HG03342 (cell line): Measurements from ENCODE around the gene SSTR3.
"Not testable (repeated sequence)": the region's sequence is repeated elsewhere in the genome, so short reads cannot be mapped to it uniquely, and the experiment has no call there.

Source experiments
- ATAC-seq: cut with Tn5 transposase; IDR thresholded peaks from one replicate; pipeline ENCODE4 v1.9.1; 2021; ENCODE audit warnings: mild to moderate bottlenecking, moderate library complexity; ENCODE audit not compliant: unreplicated experiment

Gene SSTR3

DNA sequence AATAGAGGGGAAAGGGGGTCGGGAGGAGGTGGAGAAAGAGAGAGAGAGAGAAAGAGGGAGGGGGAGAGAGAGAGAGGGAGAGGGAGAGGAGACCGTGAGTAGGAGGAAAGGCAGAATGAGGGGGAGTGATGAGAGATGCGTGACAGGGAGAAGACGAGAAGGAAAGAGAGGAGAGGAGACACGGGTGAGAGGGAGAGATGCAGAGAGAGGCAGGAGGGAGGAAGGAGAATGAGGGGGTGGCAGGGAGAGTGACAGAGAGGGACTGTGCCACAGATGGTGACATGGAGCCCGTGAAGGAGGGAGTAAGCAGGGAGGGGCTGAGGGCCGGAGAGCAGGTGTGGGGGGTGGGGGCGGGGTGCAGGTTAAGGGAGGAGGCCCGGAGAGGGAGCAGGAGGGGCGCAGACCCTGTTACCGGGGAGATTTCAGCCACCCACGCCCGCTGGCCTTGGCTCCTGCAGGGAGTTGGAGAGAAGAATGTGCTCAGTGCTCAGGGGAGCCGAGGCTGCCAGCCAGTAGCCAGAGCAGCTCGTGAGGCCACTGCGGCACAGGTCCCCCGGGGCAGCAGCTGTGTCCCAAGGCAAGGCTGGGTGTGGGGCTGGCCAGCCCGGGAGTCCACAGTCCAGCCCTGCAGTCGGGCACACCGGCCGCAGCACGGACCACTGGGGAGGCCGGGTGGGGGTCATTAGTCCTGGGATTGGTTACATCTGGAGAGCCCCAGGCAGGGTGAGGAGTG is at the start of gene SSTR3:
Gene SSTR3 (minus strand): TSS at position 304 of the 733 bp plus-strand sequence. CDS start 4,674 bp downstream, outside the sequence.
- no peak for ATAC-seq

- ATAC-seq, result no peak
These were observed 48.6 kb upstream of the SSTR3 start for GRCh38 chr22:37260901-37261336.

GRCh38 chr22:37260155-37260795 is 48.0 kb upstream of the SSTR3 start:
- ATAC-seq, result no peak

DNA sequence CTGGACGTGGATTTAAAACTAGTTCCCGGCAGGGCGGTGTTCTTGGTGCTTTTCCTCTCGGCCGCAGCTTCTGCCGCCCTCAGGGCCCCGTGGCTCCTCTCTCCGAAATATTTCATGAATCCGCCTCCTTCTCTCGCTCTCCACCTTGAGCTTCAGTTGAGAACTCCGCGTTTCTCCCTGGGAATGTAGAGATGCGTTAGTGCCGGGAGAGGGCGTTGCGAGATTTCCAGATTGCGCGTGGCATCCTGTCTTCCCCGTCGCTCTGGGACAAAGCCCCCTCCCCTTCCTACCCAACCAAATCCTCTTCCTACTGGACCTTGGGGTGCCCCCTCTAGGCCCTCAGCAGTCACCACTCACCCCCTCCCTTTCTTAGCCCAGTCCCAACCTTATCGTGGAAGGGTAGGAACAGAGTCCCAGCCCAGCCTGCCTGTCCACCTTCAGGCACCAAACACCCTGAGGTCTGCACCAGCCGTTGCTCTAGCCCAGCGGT is 47.3 kb upstream of the SSTR3 start:
- ATAC-seq, result no peak

DNA sequence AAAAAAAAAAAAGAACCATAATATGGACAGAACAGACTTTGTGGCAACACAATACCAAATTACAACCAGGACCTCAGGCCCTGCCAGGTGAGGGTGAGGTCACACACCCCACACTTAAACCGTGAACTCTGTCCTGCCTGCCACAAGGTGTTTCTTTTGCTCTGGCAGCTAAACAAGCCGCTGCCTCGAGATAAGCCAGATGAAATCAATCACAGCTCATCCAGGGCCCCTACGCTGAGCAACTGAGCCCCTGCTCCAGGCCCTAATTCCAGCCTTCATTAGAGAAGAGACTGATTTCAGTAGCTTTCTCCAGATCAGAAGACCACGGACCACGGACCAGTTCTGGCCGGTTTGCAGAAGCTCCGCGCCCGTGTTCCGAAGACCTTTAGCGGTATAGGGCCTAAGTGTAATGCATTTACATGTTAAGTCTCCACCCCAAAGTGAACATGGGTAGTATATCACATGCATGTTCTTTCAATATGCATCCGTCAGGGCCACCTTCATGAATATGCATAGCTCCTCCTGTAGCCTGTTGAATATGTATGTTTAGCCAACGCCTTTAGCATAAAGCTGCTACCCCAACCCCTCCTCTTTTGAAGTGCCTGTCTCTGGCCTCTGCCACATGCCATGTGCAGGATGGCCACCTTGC is 46.6 kb upstream of the SSTR3 start:
- ATAC-seq, result no peak

DNA sequence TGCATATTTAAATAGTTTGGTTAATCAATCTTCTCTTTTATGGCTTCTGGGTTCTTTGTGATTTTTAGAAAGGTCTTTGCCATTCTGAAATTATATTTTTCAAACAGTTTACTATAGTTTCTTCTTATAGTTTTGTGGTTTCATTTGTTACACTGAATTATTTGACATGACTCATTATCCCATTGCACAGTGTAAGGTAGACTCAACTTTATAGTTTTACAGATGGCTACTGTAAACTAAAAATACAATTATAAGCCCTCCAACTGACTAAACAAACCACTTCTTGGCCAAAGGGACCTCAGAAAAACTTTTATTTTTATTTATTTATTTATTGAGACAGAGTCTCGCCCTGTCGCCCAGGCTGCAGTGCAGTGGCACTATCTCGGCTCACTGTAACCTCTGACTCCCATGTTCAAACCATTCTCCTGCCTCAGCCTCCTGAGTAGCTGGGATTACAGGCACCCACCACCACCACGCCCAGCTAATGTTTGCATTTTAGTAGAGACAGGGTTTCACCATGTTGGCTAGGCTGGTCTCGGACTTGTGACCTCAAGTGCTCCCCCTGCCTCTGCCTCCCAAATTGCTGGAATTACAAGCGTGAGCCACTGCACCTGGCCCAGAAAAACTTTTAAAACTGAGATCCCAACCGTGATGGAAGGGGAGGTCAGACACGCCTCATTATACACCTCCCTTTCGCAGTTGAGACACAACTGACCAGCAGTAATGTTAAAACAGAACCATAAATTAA is 45.9 kb upstream of the SSTR3 start:
- no peak for ATAC-seq

DNA sequence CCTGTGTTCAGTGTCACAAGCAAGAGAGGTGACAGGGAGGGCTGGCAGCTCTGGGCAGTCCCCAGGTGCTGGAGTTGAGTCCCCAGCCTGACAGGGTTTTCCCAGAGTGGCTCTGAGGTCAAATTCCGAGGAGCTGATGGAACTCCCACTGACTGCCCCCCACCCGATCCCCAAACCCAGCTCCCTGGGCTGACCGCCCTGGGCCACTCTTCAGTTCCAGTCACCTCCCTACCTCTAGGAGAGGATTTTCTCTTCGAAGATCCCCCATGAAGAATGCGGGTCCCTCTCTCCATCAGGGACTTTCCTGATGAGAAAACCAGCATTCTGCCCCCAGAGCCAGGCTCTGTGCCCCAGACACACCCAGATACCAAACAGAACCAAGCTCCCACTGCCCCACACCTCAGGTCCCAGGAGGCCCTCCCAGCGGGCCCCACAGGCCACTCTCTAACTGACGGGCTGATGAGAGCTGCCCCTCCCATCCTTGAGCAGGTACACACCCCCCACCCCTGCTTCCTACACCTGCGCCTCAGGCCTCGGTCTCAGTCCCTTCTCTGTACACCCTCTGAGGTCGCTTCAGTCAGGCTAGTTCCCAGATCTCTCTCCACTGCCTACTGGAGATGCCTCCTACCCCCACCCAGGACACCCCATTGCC is 43.9 kb upstream of the SSTR3 start:
- no peak for ATAC-seq

- ATAC-seq, result no peak
These were observed 43.3 kb upstream of the SSTR3 start for GRCh38 chr22:37255558-37256006.

DNA sequence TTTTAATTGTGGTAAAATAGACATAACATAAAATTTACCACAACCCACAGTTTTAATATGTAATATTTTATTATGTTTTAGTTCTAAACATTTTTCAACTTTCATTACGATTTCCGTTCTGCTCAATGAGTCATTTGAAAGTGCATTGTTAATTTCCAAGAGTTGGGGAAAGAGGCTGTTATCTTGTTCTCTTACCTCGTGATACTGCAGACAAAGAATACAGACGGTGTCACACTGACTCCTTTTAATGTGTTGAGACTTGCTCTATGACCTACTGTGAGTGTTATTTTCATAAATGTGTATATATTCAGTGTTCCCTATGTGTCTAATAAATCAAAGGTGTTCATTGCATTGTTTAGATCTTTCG is 42.6 kb upstream of the SSTR3 start:
- ATAC-seq, result no peak

DNA sequence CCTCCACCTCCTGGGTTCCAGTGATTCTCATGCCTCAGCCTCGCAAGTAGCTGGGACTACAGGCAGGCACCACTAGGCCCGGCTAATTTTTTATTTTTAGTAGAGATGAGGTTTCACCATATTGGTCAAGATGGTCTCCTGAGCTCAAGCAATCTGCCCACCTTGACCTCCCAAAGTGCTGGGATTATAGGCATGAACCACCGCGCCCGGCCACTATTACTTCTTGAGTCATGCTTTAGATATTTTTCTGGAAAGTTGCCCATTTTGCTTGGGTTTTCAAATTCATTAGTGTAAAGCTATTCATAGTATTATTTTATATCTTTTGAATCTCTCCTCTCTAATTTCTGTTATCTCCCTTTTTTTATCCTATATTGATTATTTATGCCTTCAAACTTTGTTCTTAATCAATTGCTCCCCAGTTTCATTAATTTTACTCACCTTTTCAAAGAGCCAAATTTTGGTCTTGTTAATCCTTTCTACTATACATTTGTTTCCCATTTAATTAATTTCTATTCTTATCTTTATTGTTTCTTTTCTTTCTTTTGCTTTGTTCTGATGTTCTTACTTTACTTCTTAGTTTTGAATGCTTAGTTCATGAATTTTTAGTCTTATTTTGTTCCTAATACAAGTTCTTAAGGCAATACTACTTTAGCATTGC is 42.1 kb upstream of the SSTR3 start:
- ATAC-seq, result no peak

DNA sequence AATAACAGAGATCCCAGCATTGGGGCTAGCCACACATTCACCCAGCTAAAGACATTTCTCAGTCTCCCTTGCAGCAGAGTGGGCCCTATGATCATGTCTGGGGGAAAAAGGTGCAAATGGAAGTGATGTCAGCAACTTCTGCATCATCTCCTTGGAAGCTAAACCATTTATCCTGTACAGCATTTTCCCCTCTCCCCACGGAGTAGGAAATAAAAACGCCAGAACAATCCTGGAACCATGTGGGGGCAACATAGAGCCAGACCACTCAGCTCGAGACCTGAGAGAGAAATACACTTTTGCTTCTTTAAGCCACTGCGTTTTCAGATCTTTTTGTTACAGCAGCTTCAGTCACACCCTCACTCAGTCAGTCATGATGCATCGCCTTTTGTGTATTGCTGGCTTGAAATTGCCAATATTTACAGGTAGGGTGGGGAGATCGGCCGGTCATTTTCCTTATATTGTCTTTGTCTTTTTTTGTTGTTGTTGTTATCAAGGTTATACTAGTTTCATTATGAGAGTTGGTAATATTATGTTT is 40.9 kb upstream of the SSTR3 start:
- ATAC-seq, result no peak

GRCh38 chr22:37251836-37252235 is 39.6 kb upstream of the SSTR3 start:
- ATAC-seq, result not testable (repeated sequence)

DNA sequence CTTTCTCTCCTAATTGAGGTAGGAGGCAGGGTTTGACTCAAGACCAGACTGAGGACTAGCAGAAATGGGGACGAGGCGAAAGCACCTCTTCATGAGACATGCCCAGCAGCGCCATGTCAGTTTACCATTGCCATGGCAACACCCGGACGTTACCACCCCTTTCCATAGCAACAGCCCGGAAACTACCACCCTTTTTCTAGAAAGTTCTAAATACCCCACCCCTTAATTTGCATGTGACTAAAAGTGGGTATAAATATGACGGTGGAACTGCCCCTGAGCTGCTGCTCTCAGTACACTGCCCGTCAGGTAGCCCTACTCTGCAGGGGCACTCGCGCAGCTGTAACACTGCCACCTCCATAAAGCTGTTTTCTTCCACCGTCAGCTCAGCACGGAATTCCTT is 37.7 kb upstream of the SSTR3 start:
- ATAC-seq, result no peak

DNA sequence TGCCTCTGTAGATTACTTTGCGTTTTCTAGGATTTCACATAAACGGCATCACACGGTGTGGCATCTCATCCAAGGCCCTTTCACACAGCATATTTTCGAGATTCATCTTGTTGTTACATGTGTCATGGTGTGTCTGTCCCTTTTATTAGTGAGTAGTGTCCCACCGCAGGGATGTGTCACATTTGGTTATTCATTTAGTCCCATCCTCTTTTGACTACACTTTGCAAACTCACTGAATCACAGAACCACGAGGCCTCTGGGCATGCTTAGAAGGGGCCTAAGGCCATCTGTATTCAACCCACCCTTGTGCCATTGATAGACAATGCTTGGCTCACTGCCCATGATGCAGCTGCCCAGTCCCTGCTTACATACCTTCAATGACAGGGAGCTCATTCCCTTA is 36.0 kb upstream of the SSTR3 start:
- ATAC-seq, result no peak

GRCh38 chr22:37245740-37246139 is 33.5 kb upstream of the SSTR3 start:
- ATAC-seq, result no peak

DNA sequence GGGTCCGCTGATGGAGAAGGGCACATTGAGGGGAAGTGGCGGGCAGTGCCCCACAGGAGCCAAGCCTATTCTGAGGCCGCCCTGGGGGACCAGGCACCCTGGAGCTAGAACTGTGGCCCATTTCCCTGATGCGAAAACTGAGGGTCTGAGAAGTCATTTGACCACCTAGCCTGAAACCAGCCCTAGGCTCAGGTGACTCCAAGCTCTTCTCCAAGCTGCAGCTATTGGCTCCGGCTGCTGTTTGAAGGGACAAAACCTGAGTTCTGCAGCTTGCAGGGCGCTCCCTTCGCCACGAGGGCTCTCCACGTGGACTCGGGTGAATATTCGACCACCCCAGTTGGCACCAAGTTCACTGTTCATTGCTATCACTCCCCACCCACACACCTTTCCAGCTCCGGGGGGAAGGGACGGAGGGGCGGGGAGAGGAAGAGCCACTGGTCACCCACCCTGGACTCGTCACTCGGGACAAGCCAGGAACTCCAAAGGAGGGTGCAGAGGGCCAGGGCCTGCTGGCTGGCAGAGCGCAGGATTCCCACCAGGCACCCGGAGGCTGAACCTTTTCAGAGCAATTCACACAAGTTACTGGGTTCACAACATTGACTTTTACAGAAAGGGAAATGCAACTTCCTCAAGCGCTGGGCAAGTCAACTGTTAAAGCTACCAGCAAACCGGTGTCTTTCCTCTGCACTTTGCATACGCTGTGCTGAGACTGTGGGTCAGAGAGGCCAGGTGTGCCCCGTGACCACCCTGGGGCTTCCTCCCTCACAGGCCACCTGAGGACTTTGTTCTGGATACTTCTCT is 32.8 kb upstream of the SSTR3 start:
- ATAC-seq, result peak; percentile 33

DNA sequence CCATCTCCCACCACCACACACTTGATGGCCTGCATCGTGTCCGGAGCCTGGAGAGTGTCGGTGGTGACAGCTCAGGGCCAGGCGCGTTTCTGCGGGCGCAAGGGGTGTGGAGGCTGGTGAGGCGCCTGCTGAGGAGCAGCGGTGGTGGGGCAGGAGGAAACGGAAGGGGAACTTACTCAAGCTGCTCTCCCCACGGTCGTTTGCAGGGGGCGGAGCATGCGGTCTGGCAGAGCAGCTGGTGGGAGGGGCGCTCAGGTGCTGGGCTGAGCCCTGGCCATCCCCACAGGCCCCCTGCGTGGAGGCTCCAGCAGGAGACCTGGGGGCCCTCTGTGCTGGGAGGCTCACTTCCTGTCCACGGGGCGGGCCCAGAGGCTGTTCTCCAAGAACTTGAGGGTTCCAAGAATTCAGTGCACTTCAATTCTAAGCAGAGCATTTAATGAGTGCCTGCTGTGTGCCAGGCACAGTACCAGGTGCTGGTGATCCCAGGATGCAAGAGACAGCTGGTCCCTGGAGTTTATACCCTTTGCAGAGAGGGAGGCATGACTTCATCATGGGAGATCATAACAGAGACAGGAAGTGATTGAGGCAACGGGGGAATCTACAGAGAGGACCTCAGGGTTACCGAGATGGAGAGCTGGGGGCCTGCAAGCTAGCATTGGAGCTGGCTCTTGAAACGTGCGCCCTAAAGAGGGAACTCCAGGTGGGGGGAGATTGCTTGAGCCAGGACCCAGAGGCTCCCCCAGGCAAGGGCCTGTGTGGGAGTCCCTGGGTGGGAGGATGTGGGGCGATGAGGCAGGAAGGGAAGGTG is 32.0 kb upstream of the SSTR3 start, which contains the start of gene RAC2:
Gene RAC2 (minus strand): TSS at position 156 of the 808 bp plus-strand sequence. CDS start 121 bp downstream, at position 35.
- ATAC-seq, result no peak
